RWPE2 (cell line): ENCODE results near the gene ADAM12.

Experiments
- ATAC-seq: fragments of 200-7000 bp; cut with Tn5 transposase; 3 replicates; pipeline ENCODE4 v1.9.1; 2021; ENCODE audit warnings: low read depth
- DNase-seq: peaks from one replicate; pipeline ENCODE4 v3.0.0-alpha.2; 2020; ENCODE audit warnings: low spot score
- H3K27ac ChIP-seq: fragments of 450-650 bp; 2 replicates; pipeline ENCODE4 v1.5.1; 2017; ENCODE audit warnings: mild to moderate bottlenecking; ENCODE audit not compliant: poor library complexity, severe bottlenecking
- H3K27me3 ChIP-seq: fragments of 250-450 bp; sonication (Bioruptor Pico); 2 replicates; pipeline ENCODE4 v1.5.1; 2021; ENCODE audit warnings: mild to moderate bottlenecking, moderate library complexity; ENCODE audit not compliant: insufficient read depth, poor library complexity, severe bottlenecking
- H3K36me3 ChIP-seq: fragments of 250-450 bp; sonication (Bioruptor Pico); 2 replicates; pipeline ENCODE4 v1.5.1; 2020; ENCODE audit warnings: low read depth, mild to moderate bottlenecking, moderate library complexity
- H3K4me1 ChIP-seq: fragments of 250-450 bp; sonication (Bioruptor Pico); 2 replicates; pipeline ENCODE4 v1.5.1; 2021; ENCODE audit warnings: mild to moderate bottlenecking, moderate library complexity; ENCODE audit not compliant: insufficient read depth, poor library complexity, severe bottlenecking
- H3K4me3 ChIP-seq: fragments of 250-450 bp; sonication (Bioruptor Pico); 2 replicates; pipeline ENCODE4 v1.5.1; 2021; ENCODE audit warnings: mild to moderate bottlenecking, moderate library complexity; ENCODE audit not compliant: severe bottlenecking
- H3K9me3 ChIP-seq: fragments of 250-450 bp; sonication (Bioruptor Pico); 2 replicates; pipeline ENCODE4 v1.5.1; 2021; ENCODE audit warnings: mild to moderate bottlenecking, moderate library complexity; ENCODE audit not compliant: severe bottlenecking
- CTCF ChIP-seq: fragments of 450-650 bp; IDR thresholded peaks from one replicate; pipeline ENCODE4 v1.5.1; 2017; ENCODE audit warnings: mild to moderate bottlenecking, moderate library complexity; ENCODE audit not compliant: poor library complexity, severe bottlenecking

The ADAM12 gene

GRCh38 chr10:125967533-125967932 lies 420.7 kb downstream of the ADAM12 start:
- no peak overlapping the region for H3K4me3 ChIP-seq
- H3K36me3 ChIP-seq: no peaks in the 10 kb centered on the region
- DNase-seq: no peak
- no peak for ATAC-seq
- no peak overlapping the region for H3K27ac ChIP-seq
- H3K27me3 ChIP-seq: no peaks in the 10 kb centered on the region
- no peak for TF ChIP-seq CTCF
- H3K9me3 ChIP-seq: no peaks in the 10 kb centered on the region
- peaks cover 6% of the 10 kb centered on the region for H3K4me1 ChIP-seq

- Histone ChIP-seq H3K36me3 (no peaks in the 10 kb centered on the region), H3K9me3 (no peaks in the 10 kb centered on the region), H3K27ac (no peak overlapping the region), H3K4me1 (peaks cover 6% of the 10 kb centered on the region), H3K27me3 (no peaks in the 10 kb centered on the region), H3K4me3 (no peak overlapping the region)
- no peak for TF ChIP-seq CTCF
- ATAC-seq: no peak
- no peak for DNase-seq
Observed at GRCh38 chr10:125964558-125964957, 423.7 kb downstream of the ADAM12 start.
